ENCODE results near the gene KIF14. TPM values are rescaled to one million over a fixed set of nuclear protein-coding genes. Genes with fewer than 3 reads are reported as not detected.
"Not testable (repeated sequence)": the region's sequence is repeated elsewhere in the genome, so short reads cannot be mapped to it uniquely, and the experiment has no call there.

The KIF14 gene
- total and polyA plus RNA-seq, 7 donors = under 0.01 to 2.0 (median 0.28) TPM; not detected in 2

DNA sequence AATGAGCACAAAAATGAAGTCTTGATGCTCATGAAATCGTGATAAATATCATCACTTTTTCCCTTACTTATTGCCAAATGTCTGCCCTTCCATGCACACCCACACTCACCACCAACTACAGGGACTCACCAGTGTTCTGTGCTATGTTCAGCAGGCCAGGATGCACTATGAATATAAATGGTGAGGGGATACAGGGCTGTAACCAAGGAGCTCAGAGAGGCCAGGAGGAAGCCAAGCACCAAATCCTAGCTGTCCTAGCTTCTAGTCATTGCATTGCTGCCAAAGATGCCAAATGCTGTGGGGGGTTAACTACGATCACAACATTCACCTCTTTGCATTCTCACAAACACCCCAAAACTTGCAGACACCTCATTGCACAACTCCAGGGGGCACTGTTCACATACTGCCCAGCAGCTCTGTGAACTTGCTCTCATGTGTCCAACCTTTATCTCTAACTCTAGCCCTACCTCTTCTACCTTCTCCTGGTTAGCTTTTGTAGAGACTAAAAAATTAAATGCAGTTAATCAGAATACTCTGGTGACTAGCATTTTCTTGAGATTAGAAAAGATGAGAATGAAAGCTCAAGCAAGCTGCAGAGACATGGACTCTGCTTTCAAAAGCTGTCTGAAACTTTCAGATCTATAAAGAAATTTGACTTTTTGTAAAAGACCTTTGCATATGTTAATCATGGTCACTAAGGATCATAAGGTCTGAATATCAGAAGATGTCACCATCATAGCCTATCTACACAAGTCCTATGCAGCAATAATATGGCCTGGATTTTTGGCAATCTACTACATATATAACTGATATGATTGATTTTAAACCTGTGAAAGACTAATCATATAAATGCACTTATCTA lies 13.9 kb upstream of the KIF14 start:
- no peak for TF ChIP-seq POLR2AphosphoS5 (IDR thresholded peaks at IDR 0.05)
- no peak for TF ChIP-seq EP300 (IDR thresholded peaks at IDR 0.05)
- TF ChIP-seq POLR2A (IDR thresholded peaks at IDR 0.05) = no peak
- TF ChIP-seq, protein P1, sequence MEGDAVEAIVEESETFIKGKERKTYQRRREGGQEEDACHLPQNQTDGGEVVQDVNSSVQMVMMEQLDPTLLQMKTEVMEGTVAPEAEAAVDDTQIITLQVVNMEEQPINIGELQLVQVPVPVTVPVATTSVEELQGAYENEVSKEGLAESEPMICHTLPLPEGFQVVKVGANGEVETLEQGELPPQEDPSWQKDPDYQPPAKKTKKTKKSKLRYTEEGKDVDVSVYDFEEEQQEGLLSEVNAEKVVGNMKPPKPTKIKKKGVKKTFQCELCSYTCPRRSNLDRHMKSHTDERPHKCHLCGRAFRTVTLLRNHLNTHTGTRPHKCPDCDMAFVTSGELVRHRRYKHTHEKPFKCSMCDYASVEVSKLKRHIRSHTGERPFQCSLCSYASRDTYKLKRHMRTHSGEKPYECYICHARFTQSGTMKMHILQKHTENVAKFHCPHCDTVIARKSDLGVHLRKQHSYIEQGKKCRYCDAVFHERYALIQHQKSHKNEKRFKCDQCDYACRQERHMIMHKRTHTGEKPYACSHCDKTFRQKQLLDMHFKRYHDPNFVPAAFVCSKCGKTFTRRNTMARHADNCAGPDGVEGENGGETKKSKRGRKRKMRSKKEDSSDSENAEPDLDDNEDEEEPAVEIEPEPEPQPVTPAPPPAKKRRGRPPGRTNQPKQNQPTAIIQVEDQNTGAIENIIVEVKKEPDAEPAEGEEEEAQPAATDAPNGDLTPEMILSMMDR (IDR thresholded peaks at IDR 0.05) = no peak
- no peak for DNase-seq
- intact Hi-C loops (cut with DNase I) = no loop called here

DNA sequence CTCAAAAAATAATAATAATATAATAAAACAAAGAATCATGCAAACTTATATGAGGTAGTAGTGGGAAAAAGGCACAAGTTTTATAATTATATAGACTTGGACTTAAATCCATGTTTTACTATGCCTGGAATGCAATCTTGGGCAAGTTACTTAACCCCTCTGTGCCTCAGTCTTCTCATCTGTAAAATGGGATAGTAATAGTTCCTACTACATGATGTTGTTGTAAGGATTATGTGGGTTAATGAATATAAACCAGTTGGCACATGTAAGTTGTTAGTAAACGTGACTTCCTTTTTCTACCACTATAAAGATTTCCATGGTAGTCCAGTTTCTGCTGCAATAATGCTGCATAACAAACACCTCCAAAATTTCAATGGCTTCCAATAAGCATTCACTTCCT lies 10.8 kb upstream of the KIF14 start:
- intact Hi-C loops (cut with DNase I) = no loop called here
- 90 to 94% methylated on average over 1 of the region's 1 CpG for WGBS, 2 donors

More for the DNA sequence above, 13.9 kb upstream of the KIF14 start:
- H3K36me3 ChIP-seq = no peaks in the 10 kb centered on the region
- no peaks in the 10 kb centered on the region for H3K9me3 ChIP-seq
- no peak overlapping the region for H3K4me3 ChIP-seq
- WGBS, 2 donors = 44 to 46% methylated on average over 2 of the region's 2 CpGs
- no peak overlapping the region for H3K27ac ChIP-seq
- no peaks in the 10 kb centered on the region for H3K4me1 ChIP-seq
- no peaks in the 10 kb centered on the region for H3K27me3 ChIP-seq

DNA sequence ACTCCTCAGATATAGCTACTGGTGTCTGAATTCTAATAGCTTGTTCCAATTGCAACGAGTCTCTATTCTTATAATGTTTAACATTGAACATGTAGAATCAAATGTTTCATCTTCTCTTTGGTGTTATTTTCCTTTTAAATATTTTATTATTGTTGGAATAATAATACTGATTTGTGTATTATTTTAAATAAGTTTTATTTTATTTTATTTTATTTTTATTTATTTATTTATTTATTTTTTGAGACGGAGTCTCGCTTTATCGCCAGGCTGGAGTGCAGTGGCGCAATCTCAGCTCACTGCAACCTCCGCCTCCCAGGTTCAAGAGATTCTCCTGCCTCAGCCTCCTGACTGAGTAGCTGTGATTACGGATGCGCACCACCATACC lies 10.0 kb upstream of the KIF14 start:
- H3K36me3 ChIP-seq; H3K4me1 ChIP-seq; H3K27ac ChIP-seq; H3K9me3 ChIP-seq; H3K4me3 ChIP-seq; intact Hi-C loops (cut with DNase I); DNase-seq; H3K27me3 ChIP-seq: not testable (repeated sequence)
- 97 to 99% methylated on average over 8 of the region's 8 CpGs for WGBS, 2 donors

More for the DNA sequence above, 10.8 kb upstream of the KIF14 start:
- no peak overlapping the region for H3K4me3 ChIP-seq
- no peak for DNase-seq
- TF ChIP-seq EP300 (IDR thresholded peaks at IDR 0.05) = no peak
- no peak for TF ChIP-seq POLR2AphosphoS5 (IDR thresholded peaks at IDR 0.05)
- no peak for TF ChIP-seq POLR2A (IDR thresholded peaks at IDR 0.05)
- TF ChIP-seq, protein P1 (IDR thresholded peaks at IDR 0.05) = no peak
- no peak overlapping the region for H3K27ac ChIP-seq
- no peaks in the 10 kb centered on the region for H3K9me3 ChIP-seq
- H3K27me3 ChIP-seq = no peaks in the 10 kb centered on the region
- H3K36me3 ChIP-seq = no peaks in the 10 kb centered on the region
- no peaks in the 10 kb centered on the region for H3K4me1 ChIP-seq

DNA sequence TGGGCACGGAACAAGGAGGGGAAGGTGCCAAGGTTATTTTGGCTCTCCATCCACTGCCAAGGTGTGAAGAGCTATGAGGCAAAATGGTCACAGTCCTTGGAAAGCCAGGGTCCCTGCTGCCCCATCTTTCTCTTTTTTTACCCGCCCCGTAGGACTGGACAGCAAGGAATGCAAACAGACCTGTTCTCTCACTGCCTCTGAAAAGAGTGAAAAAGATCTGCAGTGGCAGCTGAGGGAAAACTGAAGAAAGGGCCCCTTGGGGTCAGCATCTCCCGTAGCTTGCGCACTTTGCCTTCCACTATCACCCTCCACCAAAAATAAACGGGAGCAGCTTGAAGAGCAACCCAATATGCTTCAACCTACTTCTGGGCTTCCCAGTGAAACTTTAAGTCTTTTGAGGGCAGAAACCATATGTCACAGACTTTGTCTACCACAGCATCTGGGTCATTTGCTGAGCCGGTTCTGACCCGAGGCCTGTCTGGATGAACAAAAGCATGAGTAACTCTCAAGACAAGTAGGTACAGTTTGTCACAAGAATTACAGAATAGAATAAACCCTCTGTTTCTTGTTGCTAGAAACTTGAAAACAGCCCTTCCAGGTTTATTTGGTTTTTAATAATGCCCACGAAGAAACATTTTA lies 9.4 kb upstream of the KIF14 start:
- no peak for DNase-seq
- Histone ChIP-seq H3K27ac (no peak overlapping the region), H3K9me3 (no peaks in the 10 kb centered on the region), H3K4me1 (no peaks in the 10 kb centered on the region), H3K36me3 (no peaks in the 10 kb centered on the region), H3K27me3 (no peaks in the 10 kb centered on the region), H3K4me3 (no peak overlapping the region)
- intact Hi-C loops (cut with DNase I) = loop anchor here (10.0 kb wide), 1 partner anchor 205 kb away; no protein-coding TSS in a partner anchor
- TF ChIP-seq, protein P1 (IDR thresholded peaks at IDR 0.05) = no peak
- TF ChIP-seq POLR2A (IDR thresholded peaks at IDR 0.05) = no peak
- no peak for TF ChIP-seq POLR2AphosphoS5 (IDR thresholded peaks at IDR 0.05)
- no peak for TF ChIP-seq EP300 (IDR thresholded peaks at IDR 0.05)
- 87 to 90% methylated on average over 9 of the region's 9 CpGs for WGBS, 2 donors

DNA sequence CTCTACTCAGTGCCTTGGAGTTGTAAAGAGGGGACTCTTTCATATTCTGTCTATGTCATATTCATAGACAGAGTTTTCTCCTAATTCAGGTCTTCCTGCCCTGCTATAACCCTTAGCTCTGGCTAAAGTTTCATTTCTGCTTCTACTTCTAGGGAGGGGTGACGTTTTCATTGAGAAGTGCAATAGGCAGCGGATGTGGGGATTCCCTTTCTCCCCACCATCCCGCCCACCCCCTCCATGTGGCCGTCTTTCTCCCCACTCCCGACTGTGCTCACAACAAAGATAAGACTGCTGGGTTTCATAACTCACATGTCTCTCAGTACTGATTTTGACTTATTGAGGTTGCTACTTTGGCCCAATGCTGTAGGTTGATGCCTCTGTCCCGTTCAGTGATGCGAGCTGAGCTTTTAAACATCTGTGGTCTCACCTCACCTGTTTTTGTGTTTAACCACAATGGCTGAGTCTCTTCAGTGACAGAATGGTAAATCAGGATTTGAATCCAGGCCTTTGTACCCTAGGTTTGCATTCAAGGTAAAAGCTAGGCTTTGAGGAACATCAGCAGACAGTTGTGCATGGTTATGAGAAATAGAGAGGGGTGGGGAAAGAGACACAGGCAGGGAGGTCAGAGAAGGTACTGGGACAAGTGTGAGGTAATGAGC lies 7.8 kb upstream of the KIF14 start:
- TF ChIP-seq POLR2A (IDR thresholded peaks at IDR 0.05) (no peak), POLR2AphosphoS5 (IDR thresholded peaks at IDR 0.05) (no peak), EP300 (IDR thresholded peaks at IDR 0.05) (no peak)
- TF ChIP-seq, protein P1 (IDR thresholded peaks at IDR 0.05) = no peak
- Histone ChIP-seq H3K36me3 (no peaks in the 10 kb centered on the region), H3K4me1 (no peaks in the 10 kb centered on the region), H3K4me3 (no peak overlapping the region), H3K27ac (no peak overlapping the region), H3K27me3 (no peaks in the 10 kb centered on the region), H3K9me3 (no peaks in the 10 kb centered on the region)
- intact Hi-C loops (cut with DNase I) = loop anchor here (10.0 kb wide), 1 partner anchor 206 kb away; no protein-coding TSS in a partner anchor
- no peak for DNase-seq
- 54 to 78% methylated on average over 7 of the region's 7 CpGs for WGBS, 2 donors

Data from sigmoid colon (tissue), 7 donors.